ENCODE data around the gene C4orf36.

Gene C4orf36

GRCh38 chr4:86917212-86918039, 25.2 kb upstream of the C4orf36 start:
- Mint-ChIP-seq H3K36me3 (ENCODE audit: low read depth) (no peaks in the 10 kb centered on the region), H3K27me3 (ENCODE audit: low read depth) (peaks cover 7% of the 10 kb centered on the region), H3K4me1 (no peaks in the 10 kb centered on the region), H3K9me3 (no peaks in the 10 kb centered on the region), H3K27ac (no peak overlapping the region), H3K4me3 (no peak overlapping the region)
- TF ChIP-seq CTCF (IDR thresholded peaks at IDR 0.05; ENCODE audit: unreplicated experiment in 3 of 3), result no peak

GRCh38 chr4:86916392-86916791, 24.2 kb upstream of the C4orf36 start:
- H3K4me1 Mint-ChIP-seq, result peaks cover 1% of the 10 kb centered on the region
- H3K36me3 Mint-ChIP-seq (ENCODE audit: low read depth), result no peaks in the 10 kb centered on the region
- H3K27ac Mint-ChIP-seq, result no peak overlapping the region
- H3K9me3 Mint-ChIP-seq, result no peaks in the 10 kb centered on the region
- no peak overlapping the region for H3K4me3 Mint-ChIP-seq
- H3K27me3 Mint-ChIP-seq (ENCODE audit: low read depth), result peaks cover 7% of the 10 kb centered on the region
- no peak for TF ChIP-seq CTCF (IDR thresholded peaks at IDR 0.05; ENCODE audit: unreplicated experiment in 3 of 3)

GRCh38 chr4:86910820-86911684, 18.8 kb upstream of the C4orf36 start:
- H3K4me1 Mint-ChIP-seq, result peaks cover 34% of the 10 kb centered on the region
- no peak overlapping the region for H3K4me3 Mint-ChIP-seq
- H3K27ac Mint-ChIP-seq, result no peak overlapping the region
- no peaks in the 10 kb centered on the region for H3K36me3 Mint-ChIP-seq (ENCODE audit: low read depth)
- H3K9me3 Mint-ChIP-seq, result no peaks in the 10 kb centered on the region
- no peak for TF ChIP-seq CTCF (IDR thresholded peaks at IDR 0.05; ENCODE audit: unreplicated experiment in 3 of 3)
- H3K27me3 Mint-ChIP-seq (ENCODE audit: low read depth), result peaks cover 3% of the 10 kb centered on the region

GRCh38 chr4:86910369-86910768, 18.1 kb upstream of the C4orf36 start:
- no peak overlapping the region for H3K27ac Mint-ChIP-seq
- H3K27me3 Mint-ChIP-seq (ENCODE audit: low read depth), result peaks cover 3% of the 10 kb centered on the region
- no peaks in the 10 kb centered on the region for H3K9me3 Mint-ChIP-seq
- TF ChIP-seq CTCF (IDR thresholded peaks at IDR 0.05; ENCODE audit: unreplicated experiment in 3 of 3), result no peak
- H3K4me3 Mint-ChIP-seq, result no peak overlapping the region
- peaks cover 34% of the 10 kb centered on the region for H3K4me1 Mint-ChIP-seq
- H3K36me3 Mint-ChIP-seq (ENCODE audit: low read depth), result no peaks in the 10 kb centered on the region

- H3K9me3 Mint-ChIP-seq, result no peaks in the 10 kb centered on the region
Measured at GRCh38 chr4:86909546-86910295, 17.5 kb upstream of the C4orf36 start.

More at GRCh38 chr4:86909546-86910295, 17.5 kb upstream of the C4orf36 start:
- Mint-ChIP-seq H3K4me3 (no peak overlapping the region), H3K27ac (no peak overlapping the region), H3K36me3 (ENCODE audit: low read depth) (no peaks in the 10 kb centered on the region), H3K27me3 (ENCODE audit: low read depth) (no peaks in the 10 kb centered on the region), H3K4me1 (peaks cover 34% of the 10 kb centered on the region)
- TF ChIP-seq CTCF (IDR thresholded peaks at IDR 0.05; ENCODE audit: unreplicated experiment in 3 of 3), result no peak
